Suprapubic skin (tissue), 3 donors: ENCODE data around the gene TIAM1.

ENCODE experiments used
- CTCF ChIP-seq, 2 donors: fragments of 200-600 bp in 1 of 2; fragments of 450-650 bp in 1 of 2; sonication (generic) in 1 of 2; IDR thresholded peaks; one replicate each; pipeline ENCODE4 v1.5.1; 2016 to 2019; ENCODE audit warnings: antibody characterized with exemption in 2 of 2, mild to moderate bottlenecking in 1 of 2, moderate library complexity in 1 of 2
- EP300 ChIP-seq: sonication (generic); formaldehyde crosslinking; IDR thresholded peaks from one replicate; pipeline ENCODE4 v1.6.1; 2017; ENCODE audit warnings: antibody characterized with exemption
- POLR2A ChIP-seq, 2 donors: fragments of 450-650 bp; IDR thresholded peaks; one replicate each; pipeline ENCODE4 v1.6.1; 2017; ENCODE audit warnings: antibody characterized with exemption in 2 of 2, mild to moderate bottlenecking in 2 of 2, moderate library complexity in 2 of 2

- no peak for TF ChIP-seq POLR2A (IDR thresholded peaks at IDR 0.05)
- TF ChIP-seq EP300 = no peak
- no peak for TF ChIP-seq CTCF (IDR thresholded peaks at IDR 0.05)
Observed at GRCh38 chr21:31326522-31327242, 17.4 kb downstream of the TIAM1 start.
